ENCODE measurements around the gene KDM4B.
"Not testable (repeated sequence)": the region's sequence is repeated elsewhere in the genome, so short reads cannot be mapped to it uniquely, and the experiment has no call there.

Gene KDM4B

GRCh38 chr19:5177745-5178450 is 209.0 kb downstream of the KDM4B start:
- no peak for DNase-seq (ENCODE audit: low spot score)

- DNase-seq (ENCODE audit: low spot score): no peak
These were observed 209.9 kb downstream of the KDM4B start for GRCh38 chr19:5178841-5179240.

- DNase-seq (ENCODE audit: low spot score): no peak
These were observed 210.3 kb downstream of the KDM4B start for GRCh38 chr19:5179256-5179655.

GRCh38 chr19:5181329-5181728 is 212.4 kb downstream of the KDM4B start:
- no peak for DNase-seq (ENCODE audit: low spot score)

- no peak for DNase-seq (ENCODE audit: low spot score)
These were observed 213.8 kb downstream of the KDM4B start for GRCh38 chr19:5182751-5183150.

- DNase-seq (ENCODE audit: low spot score): no peak
These were observed 214.7 kb downstream of the KDM4B start for GRCh38 chr19:5183616-5184015.

- DNase-seq (ENCODE audit: low spot score): no peak
These were observed 216.0 kb downstream of the KDM4B start for GRCh38 chr19:5184930-5185329.

GRCh38 chr19:5186293-5187050 is 217.6 kb downstream of the KDM4B start:
- no peak for DNase-seq (ENCODE audit: low spot score)

GRCh38 chr19:5188548-5189317 is 219.8 kb downstream of the KDM4B start:
- DNase-seq (ENCODE audit: low spot score): no peak

- no peak for DNase-seq (ENCODE audit: low spot score)
These were observed 220.3 kb downstream of the KDM4B start for GRCh38 chr19:5189318-5189607.

GRCh38 chr19:5191091-5191490 is 222.2 kb downstream of the KDM4B start:
- no peak for DNase-seq (ENCODE audit: low spot score)

GRCh38 chr19:5192568-5192967 is 223.7 kb downstream of the KDM4B start:
- no peak for DNase-seq (ENCODE audit: low spot score)

GRCh38 chr19:5193192-5193591 is 224.3 kb downstream of the KDM4B start:
- DNase-seq (ENCODE audit: low spot score): peak; percentile 90

- DNase-seq (ENCODE audit: low spot score): no peak
These were observed 225.7 kb downstream of the KDM4B start for GRCh38 chr19:5194641-5195040.

- not testable (repeated sequence) for DNase-seq (ENCODE audit: low spot score)
These were observed 226.7 kb downstream of the KDM4B start for GRCh38 chr19:5195587-5195986.

GRCh38 chr19:5196832-5197231 is 227.9 kb downstream of the KDM4B start:
- no peak for DNase-seq (ENCODE audit: low spot score)

- no peak for DNase-seq (ENCODE audit: low spot score)
These were observed 231.9 kb downstream of the KDM4B start for GRCh38 chr19:5200844-5201243.

- no peak for DNase-seq (ENCODE audit: low spot score)
These were observed 233.6 kb downstream of the KDM4B start for GRCh38 chr19:5202553-5202952.

All from ecto neural progenitor cell (in vitro differentiated cells).